Measurements from ENCODE around the gene DCTN4.

DCTN4 gene

DNA sequence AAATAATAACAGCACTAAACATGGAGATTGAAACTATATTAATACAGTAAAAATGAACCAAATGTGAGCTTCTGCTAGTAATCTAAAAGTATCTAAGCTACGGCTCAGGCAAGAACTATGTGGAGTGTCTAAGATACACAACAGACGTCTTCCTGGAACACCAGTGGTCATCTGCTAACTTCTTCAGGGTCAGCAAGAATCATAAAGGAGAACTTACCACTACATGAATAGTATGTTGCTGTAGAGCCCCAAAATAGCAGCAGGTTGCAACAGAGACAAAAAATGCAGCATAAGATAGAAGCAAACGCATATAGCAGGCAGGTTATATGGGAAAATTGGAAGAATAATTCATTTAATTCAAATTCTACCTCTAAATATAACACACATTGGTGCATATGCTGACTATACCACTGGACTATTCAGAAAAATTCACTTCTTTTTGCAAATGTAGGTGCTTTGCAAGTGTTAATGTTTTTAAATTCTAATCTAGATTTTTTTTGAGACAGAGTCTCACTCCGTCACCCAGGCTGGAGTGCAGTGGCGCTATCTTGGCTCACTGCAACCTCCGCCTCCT lies 27.1 kb downstream of the DCTN4 start:
- no peak for DNase-seq

DNA sequence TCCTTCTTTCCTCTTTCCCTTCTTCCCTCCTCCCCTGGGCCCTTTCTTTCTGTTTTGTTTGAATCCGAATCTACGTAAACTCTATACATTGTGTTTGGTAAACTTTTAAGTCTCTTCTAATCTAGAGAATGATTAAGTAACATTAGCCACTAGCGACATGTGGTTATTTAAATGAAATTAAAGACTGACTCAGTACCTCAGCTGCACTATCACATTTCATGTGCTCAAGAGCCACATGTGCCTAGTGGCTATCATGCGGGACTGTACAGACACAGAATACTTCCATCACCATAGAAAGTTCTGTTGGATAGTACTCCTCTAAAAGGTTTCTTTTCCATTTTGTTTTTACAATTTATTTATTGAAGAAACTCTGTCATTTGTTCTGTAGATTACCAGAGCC lies 29.0 kb downstream of the DCTN4 start:
- no peak for DNase-seq

DNA sequence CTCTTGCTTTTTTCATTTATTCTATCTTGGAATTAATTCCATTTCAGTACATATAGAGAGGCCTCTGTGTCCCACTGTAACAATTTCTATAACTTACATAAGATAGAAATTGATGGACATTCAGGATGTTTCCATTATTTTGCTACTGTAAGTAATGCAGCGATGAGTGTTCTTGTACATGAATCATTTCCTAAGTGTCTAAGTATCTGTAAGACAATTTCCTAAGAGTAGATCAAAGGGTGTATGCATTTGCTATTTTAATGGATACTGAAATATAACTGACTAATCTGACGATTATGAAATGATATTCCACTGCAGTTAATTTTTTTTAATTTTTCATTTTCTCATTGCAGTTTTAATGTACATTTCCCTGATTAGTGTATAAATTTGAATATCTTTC lies 35.0 kb downstream of the DCTN4 start:
- DNase-seq: no peak

DNA sequence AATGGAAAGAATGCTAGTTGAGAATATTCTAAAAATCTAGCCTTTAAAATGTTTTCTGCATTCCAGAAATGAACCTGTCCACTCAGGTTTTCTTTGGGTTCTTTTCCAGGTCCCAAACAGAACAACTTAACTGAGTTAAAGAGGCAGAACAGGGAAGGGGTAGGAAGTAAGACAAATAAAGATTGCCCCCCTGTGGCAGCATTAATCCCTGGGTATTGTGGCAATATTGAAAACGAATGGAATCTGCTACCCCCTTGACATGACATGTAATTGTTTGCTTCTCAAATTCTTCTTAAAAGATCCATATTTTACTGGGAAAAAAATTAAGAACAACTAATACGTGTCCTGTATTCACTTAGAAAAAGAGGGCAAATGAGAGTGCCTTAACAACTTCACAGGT lies 48.7 kb downstream of the DCTN4 start:
- no peak for DNase-seq

DNA sequence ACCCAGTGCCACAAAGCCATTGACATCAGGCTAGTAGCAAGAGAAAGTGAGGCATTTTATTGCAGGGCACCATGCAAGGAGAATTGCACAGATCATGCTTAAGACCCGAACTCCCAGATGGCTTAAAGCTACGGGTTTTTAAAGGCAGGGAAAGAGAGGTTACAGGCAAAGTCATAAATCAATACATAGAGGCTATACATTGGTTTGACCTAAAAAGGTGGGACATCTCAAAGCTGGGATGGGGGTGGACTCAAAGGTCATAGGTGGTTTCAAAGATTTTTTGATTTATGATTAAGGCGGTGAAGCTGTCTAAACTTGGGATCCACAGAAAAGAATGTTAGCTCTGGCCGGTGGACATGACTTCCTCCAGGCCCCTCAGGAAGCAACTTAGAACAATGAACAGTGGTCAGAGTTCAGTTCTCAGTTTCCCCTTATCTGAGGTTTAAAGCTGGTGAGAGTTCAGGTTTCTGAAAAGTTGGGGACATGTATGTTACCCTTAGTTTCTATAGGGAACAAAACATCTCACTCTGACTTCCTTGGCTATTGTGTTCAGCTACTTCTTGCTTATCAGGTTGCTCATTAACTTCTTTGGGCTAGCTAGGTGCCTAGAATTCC lies 51.9 kb downstream of the DCTN4 start:
- DNase-seq: no peak

DNA sequence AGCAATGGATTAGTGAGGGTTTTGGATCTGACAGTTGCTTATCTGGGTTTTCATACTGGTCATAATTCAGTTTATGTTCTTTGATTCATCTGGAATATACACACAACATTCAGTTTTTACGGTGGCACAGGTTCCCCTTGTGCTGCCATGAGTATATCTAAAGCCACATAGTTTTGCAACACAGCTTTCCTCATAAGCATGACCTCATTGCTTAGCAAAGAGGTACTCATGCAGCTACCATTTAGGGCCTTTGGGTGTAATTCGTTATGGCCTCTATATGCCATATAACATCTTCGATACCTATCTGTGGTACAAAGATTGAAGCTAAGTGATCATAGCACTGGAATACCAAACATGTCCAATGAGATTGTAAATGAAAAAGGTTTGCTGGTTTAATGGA lies 55.1 kb downstream of the DCTN4 start:
- no peak for DNase-seq

DNA sequence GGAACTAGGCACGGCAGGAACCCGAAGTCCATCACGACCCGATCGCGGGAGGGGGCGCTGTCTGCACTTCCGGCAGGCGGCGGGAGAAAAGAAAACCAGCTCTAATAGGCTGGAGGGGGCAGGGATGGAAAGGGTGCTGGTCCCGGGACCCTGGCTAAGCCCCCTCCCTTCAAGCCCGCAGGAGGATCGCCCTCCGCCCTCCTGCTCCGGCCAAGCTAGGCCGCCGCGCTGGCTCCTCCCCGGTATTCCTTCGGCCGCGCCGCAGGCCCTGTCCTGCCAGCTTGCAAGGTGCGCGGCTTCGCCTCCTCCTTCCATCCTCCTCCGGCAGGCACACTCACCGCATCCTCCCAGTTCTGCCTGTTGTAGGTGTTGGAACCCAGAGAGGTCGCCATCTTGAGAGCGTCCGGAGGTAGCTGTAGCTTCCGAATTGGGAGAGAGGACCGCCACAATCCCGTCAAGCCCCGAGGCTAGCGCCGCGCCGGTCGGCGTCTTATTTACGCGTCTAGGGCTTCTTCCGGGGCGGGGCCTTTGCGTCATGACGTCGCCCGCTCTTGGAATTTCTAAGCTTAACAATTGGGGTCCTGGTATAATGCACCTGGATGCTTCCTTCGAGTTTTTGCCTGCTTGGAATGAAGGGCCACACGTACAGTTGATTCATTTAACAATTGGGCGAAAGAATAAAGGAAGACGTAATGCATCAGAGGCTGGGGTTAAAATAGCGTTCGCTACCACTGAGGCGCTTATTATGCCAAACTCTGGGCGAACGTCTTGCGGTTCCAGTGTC lies 58.0 kb downstream of the DCTN4 start, which contains the start of gene RBM22:
RBM22 (minus strand) TSS at position 469 of the 784 bp plus-strand sequence; CDS start at position 392, 77 bp downstream.
- peak; percentile 92 for DNase-seq

DNA sequence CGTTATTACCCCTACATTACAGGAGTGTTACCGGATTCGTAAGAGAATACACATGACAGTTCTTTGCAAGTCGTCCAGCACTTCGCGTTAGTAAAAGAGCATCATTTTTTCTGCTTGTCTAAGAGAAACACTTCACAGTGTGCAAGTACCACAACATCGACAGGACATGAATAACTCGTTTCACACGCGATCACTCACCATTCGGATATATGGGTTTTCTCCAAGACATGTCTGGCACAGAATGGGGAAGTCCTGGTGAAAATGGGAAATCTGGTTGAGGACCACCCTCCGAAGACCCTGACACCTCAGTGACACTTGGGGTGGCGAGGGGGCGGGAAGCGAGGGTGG lies 58.6 kb downstream of the DCTN4 start:
- no peak for DNase-seq

DNA sequence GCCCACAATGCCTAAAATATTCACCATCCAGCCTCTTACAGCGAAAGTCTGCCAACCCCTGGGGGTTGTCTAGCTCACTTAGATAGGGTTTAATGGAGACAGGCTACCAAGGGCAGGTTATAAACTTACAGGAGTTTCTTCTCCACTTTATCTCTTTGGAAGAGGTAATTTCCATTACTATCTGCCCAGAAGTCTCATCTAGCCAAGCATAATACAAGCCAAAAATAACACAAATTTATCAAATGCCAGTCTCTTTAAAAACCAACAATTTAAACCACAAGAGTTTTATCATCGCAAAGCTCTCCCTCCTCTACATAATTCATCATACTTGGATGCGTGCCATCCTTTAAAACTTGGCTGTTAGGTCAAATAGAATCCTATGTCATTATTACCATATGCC lies 64.2 kb downstream of the DCTN4 start:
- no peak for DNase-seq

DNA sequence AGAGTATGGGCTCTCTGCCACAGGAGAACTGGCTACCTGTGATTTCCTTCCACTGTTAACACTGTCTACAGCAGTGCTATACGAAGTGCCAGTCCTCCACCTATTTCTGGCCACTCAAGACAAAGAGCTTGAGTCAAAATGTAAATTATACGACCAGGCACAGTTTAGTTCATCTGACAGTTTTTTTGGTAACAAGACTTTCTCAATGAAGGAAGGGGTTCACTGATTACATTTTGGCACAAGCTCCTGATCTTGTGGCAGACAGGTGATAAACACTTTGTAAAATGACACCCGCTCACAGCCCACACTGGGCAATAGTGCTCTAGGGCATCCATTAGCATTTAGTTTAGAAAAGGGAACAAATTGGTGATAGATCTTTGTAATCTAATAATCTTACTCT lies 66.5 kb downstream of the DCTN4 start:
- DNase-seq: no peak

DNA sequence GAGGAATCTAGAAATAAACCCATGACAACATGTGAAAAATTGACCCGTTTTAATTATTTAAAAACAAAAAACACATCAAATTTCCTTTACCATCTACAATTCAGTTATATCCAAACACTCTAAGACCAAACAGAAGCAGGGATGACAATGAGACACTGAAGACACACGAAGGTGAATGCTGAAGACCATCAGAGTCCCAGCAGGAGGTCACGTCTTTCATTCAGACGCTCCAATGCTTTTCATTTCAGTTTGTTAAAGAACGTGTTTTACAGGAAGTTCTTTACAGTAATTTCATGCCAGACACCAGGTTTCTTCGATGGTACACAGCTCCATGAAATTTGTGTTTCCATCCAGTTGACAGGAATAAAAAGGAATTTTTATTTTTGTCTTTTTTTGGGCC lies 68.1 kb downstream of the DCTN4 start:
- DNase-seq: no peak

DNA sequence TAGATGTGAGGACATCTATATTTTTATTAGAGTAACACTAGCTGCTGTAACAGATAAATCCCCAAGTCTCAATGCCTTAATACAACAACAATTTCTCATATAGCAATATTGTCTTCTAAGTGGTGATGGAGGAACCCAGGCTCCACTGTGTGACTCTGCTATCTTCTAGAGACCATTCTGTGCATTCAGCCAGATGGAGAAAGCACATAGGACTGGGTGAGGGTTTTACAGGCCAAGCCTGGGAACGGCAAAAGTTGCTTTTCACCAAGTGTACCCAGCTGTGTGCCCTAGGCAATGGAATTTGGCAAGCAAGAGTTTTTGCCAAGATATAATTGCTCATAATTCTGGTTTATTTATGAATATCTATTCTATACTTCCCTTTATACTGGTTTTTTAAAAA lies 69.7 kb downstream of the DCTN4 start:
- no peak for DNase-seq

DNA sequence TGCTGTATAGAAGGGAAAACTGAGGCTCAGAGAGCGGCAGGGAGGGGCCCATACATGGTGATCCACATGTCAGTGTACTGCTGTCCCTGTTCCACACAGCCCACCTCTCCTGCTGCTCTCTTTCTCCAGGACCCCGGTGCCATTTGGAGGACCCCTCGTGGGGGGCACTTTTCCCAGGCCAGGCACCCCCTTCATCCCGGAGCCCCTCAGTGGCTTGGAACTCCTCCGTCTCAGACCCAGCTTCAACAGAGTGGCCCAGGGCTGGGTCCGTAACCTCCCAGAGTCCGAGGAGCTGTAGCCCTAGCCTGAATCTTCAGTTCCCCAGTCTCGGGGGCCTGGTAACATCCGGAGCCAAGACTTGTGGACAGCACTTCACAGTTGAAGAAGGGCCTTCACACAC lies 82.2 kb downstream of the DCTN4 start:
- DNase-seq: no peak

DNA sequence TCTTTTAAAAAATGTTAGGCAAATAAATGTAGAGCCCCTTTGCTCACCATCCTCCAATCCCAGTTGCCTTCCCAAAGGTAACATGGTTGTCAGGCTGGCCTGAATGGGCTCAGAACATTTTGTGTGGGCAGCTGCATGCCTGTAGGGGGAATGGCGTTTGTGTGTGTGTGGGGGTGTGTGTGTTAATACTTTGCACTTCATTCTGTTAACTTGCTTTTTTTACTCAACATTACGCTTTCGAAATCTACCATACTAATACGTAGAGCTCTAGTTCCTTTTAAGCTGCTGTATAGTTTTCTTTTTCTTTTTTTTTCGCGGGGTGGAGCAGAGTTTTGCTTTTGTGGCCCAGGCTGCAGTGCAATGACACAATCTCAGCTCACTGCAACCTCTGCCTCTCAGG lies 83.7 kb downstream of the DCTN4 start:
- DNase-seq: no peak

DNA sequence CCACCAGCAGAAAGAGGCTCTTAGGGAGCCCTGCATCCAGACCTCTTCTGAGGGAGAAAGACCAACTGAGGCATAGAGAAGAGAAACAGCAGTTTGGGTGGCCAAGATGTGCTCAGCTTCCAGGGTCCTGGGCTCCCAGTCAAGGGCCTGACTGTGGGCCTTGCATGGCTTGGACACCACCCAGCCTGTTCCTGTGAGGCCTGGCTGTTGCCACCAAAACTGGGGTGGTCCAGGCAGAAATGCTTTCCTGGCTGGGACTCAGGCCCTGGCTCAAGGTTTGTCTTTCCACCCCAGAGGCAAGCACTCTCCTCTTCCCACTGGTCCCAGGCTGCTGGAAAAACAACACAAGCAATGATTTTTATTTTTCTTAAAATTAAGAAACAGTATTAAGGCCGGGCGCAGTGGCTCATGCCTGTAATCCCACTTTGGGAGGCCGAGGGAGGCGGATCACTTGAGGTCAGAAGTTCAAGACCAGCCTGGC lies 84.4 kb downstream of the DCTN4 start:
- DNase-seq: no peak

DNA sequence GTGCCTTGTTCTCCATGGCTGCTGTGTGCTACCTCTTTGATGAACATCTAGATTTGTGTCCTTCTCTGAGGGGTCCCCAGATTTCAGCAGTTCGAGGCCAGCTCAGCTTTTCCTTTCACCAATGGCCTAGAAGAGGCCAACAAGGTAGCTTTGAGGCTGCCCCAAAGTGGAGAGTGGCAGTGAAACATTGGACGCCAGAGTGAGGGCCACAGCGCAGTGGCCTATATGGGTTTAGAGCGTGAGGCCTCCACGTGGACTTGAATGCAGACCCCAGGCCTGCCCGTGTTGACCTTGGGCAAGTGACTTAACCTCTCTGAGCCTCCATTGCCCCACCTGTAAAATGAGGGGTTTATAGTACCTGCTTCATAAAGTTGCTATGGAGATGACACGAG lies 85.9 kb downstream of the DCTN4 start:
- DNase-seq: no peak

DNA sequence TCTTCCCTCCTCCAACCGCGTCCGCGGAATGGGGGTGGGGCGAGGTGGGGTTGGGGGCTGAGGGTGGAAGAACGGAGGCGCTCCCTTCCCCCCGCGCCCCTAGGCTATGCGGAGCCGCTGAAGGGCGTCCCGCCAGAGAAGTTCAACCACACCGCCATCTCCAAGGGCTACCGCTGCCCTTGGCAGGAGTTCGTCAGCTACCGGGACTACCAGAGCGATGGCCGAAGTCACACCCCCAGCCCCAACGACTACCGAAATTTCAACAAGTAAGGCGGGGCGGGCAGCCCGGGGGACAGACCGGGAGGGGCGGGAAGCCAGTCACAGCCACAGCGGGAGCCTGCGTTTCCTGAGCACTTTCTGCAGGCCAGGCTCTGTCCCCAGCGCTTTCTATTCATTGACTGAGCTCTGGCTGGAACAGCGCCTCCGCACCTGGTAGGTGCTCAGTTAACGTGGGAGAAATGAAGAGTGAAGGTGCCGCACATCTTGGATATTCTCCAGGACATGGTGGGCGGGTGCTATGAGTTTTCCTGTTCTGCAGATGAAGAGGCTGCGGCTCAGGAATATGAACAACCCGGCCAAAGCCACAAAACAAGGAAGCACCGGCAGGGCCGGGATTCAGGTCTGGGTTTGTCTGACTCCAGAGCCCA lies 86.5 kb downstream of the DCTN4 start:
- peak; percentile 24 for DNase-seq

DNA sequence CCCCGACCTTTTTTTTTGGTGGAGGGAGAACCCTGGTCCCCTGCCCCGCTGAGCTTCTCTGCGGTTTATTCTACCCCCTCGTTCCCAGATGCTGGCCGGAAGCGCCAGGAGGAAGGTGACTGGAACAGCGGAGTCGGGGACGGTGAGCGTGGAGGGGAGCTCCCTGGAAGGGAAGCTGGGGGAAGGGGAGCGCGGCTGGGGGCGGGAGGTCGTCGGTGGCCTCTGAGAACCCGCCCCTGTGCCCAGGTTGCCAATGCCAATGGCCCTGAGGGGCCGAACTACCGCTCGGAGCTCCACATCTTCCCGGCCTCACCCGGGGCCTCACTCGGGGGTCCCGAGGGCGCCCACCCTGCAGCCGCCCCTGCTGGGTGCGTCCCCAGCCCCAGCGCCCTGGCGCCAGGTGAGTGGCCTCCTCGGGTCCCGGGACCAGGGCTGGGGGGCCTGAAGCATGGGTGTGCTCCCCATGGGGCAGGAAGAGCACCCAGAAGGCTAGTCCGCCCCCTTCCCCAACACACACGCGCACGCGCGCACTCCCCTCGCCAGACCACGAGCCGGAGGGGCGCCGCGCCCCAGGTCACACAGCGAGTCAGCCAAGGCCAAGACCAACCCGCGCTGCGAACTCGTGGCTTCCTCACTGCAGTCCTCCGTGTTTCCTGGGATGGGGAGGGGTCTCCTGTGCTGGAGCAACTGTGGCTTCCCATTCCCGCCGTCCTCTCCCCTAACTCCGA lies 87.1 kb downstream of the DCTN4 start:
- DNase-seq: no peak

DNA sequence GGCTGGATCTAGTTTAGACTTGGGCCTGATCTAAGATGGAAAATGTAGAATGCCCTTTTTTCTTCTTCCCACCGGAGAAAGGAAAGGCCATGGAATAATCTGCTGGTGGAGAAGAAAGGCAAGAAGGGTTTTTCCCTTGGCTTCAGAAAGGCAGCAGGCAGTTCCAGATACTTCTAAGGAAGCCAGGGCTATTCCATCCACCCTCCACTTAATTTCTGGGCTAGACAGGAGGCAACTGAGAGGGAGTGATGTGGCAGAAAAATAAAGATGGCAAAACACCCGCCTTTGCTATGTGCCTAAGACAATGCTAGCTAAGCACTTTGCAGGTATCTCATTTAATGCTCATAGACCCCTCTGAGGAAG lies 87.9 kb downstream of the DCTN4 start:
- no peak for DNase-seq

DNA sequence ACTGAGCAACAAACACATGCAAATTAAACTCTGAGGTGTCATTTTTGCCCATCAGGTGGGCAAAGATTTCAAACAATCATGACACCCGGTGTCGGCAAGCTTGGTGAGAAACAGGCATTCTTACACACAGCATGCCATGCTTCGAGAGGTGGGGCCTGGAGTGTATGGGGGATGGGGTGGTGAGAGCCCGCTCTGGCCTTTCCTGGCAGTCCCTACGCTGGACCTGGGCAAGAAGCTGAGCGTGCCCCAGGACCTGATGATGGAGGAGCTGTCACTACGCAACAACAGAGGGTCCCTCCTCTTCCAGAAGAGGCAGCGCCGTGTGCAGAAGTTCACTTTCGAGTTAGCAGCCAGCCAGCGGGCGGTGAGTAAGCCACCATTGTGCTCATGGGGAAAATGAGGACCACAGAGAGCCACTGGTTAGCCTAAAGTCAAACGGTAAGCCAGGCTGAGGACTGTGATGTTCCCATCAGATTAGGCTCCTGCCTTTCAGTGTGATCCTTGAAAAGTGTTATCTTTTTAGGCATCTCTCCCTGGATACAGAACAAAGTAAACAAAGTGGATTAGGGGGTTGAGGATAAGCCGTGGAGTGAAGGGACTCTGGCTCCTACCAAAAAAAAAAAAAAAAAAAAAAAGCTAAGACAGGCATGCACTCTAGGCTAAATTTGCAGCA lies 88.4 kb downstream of the DCTN4 start:
- no peak for DNase-seq

DNA sequence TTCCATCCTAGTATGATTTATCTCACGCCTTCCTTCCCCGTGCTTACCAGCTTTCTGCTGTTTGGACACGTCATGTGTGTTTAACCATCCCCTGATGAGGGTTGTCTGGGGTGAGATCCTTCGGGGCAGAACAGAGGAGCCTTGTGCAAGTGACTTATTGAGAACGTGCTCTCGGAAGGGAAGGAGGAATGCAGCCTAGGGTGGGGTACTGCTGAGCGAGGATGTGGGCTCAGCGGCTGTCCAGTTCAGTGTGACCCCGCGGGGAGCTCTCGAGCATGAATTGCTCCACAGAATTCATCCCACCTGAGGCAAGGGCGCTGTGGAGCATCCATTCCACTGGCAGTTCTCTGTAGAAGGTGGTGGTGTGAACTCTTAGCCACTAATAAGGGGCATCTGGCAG lies 93.8 kb downstream of the DCTN4 start:
- DNase-seq: no peak

DNA sequence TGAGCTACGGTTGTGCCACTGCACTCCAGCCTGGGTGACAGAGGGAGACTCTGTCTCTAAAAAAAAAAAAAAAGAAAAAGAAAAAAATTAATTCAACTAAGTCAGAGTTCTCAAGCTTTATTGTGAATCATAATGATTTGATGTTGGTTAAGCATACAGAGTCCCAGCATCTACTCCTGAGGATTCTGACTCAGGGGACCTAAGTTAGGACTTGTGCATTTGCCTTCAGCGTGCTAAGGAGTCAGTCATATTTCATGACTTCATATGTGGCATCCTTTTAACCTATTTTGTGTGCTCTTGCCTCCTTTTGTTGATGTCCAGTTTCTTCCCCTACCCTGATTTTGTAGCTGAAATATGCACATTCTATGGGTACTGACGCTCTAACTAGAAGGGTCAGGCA lies 94.9 kb downstream of the DCTN4 start:
- no peak for DNase-seq
